HepG2 (cell line): ENCODE results near the gene DHRS4L2. TPM values are rescaled to one million over a fixed set of nuclear protein-coding genes. Genes with fewer than 3 reads are reported as not detected.

ENCODE experiments used
- DNMT1 ChIP-seq: sonication (generic); formaldehyde crosslinking; IDR thresholded peaks from 2 replicates; pipeline ENCODE4 v1.5.1; 2020; ENCODE audit warnings: mild to moderate bottlenecking, missing genetic modification reagents
- MAFF ChIP-seq: IDR thresholded peaks from 2 replicates; pipeline ENCODE4 v1.6.1; 2011; ENCODE audit warnings: low read depth, low read length, improper control_type of control experiment
- MTF2 ChIP-seq: sonication (generic); formaldehyde crosslinking; IDR thresholded peaks from 2 replicates; pipeline ENCODE4 v1.5.0; 2020; ENCODE audit warnings: missing genetic modification reagents, borderline replicate concordance
- MXI1 ChIP-seq: IDR thresholded peaks from 3 replicates; pipeline ENCODE4 v1.6.1; 2012; ENCODE audit warnings: low read depth, low read length, inconsistent platforms, borderline replicate concordance
- PHB2 ChIP-seq: fragments of 450-650 bp; IDR thresholded peaks from 2 replicates; pipeline ENCODE4 v1.6.1; 2018; ENCODE audit not compliant: partially characterized antibody
- RBAK ChIP-seq: sonication (generic); formaldehyde crosslinking; IDR thresholded peaks from 2 replicates; pipeline ENCODE4 v1.5.1; 2020; ENCODE audit warnings: mild to moderate bottlenecking, missing genetic modification reagents
- RFX5 ChIP-seq: IDR thresholded peaks from 2 replicates; pipeline ENCODE4 v1.6.1; 2011; ENCODE audit warnings: low read depth, low read length, improper control_type of control experiment
- SCMH1 ChIP-seq: sonication (generic); formaldehyde crosslinking; IDR thresholded peaks from 2 replicates; pipeline ENCODE4 v1.9.0; 2021; ENCODE audit warnings: missing genetic modification reagents, mild to moderate bottlenecking, borderline replicate concordance
- TARDBP ChIP-seq: sonication (generic); formaldehyde crosslinking; IDR thresholded peaks from 2 replicates; pipeline ENCODE4 v1.8.0; 2022; ENCODE audit warnings: mild to moderate bottlenecking, missing genetic modification reagents
- TOE1 ChIP-seq: sonication (generic); formaldehyde crosslinking; IDR thresholded peaks from 2 replicates; pipeline ENCODE4 v1.4.0; 2020; ENCODE audit warnings: mild to moderate bottlenecking, missing genetic modification reagents
- ZBTB38 ChIP-seq: sonication (generic); formaldehyde crosslinking; IDR thresholded peaks from 2 replicates; pipeline ENCODE4 v1.5.1; 2020; ENCODE audit warnings: mild to moderate bottlenecking, missing genetic modification reagents
- ZFP41 ChIP-seq: sonication (generic); formaldehyde crosslinking; IDR thresholded peaks from 2 replicates; pipeline ENCODE4 v1.4.0; 2020; ENCODE audit warnings: mild to moderate bottlenecking, missing genetic modification reagents, borderline replicate concordance
- ZFX ChIP-seq: sonication (generic); formaldehyde crosslinking; IDR thresholded peaks from 2 replicates; pipeline ENCODE4 v1.4.0; 2020; ENCODE audit warnings: mild to moderate bottlenecking, low read depth, missing genetic modification reagents, moderate library complexity
- ZNF776 ChIP-seq: sonication (generic); formaldehyde crosslinking; IDR thresholded peaks from 2 replicates; pipeline ENCODE4 v1.4.0; 2020; ENCODE audit warnings: mild to moderate bottlenecking, missing genetic modification reagents
- polyA plus RNA-seq, 8 experiments: library from polyadenylated mRNA; depleted of rRNA in 3 of 8; stranded (reverse) in 7 of 8; unstranded in 1 of 8; fragments of >200 nt; fragmentation: Illumina TruSeq in 4 of 8; extraction: Trizol in 4 of 8; gene quantifications; 2 replicates each; pipeline versions ENCODE4 v1.2.1 to v1.2.3, GENCODE V29; 2011 to 2016; ENCODE audit warnings: low read depth in 4 of 8, missing spikeins in 1 of 8, mixed read lengths in 1 of 8; ENCODE audit not compliant: insufficient read depth in 1 of 8
- total RNA-seq, 5 experiments: library from RNA; depleted of rRNA; stranded (reverse); fragments of >200 nt; fragmentation: Illumina TruSeq; extraction: Trizol; gene quantifications; 2 replicates each; pipeline ENCODE4 v1.2.3, GENCODE V29; 2016; ENCODE audit warnings: low read depth in 1 of 5
- TF ChIP-seq, protein P1 (sequence below): IDR thresholded peaks from 2 replicates; pipeline ENCODE4 v1.6.1; 2016; ENCODE audit warnings: low read depth, missing genetic modification reagents, missing compliant biosample characterization
- TF ChIP-seq, protein P2 (sequence below): sonication (generic); formaldehyde crosslinking; IDR thresholded peaks from 2 replicates; pipeline ENCODE4 v1.5.0; 2020; ENCODE audit warnings: mild to moderate bottlenecking, missing genetic modification reagents, moderate library complexity
- TF ChIP-seq, protein P3 (sequence below): sonication (generic); formaldehyde crosslinking; IDR thresholded peaks from 2 replicates; pipeline ENCODE4 v1.8.1; 2023; ENCODE audit warnings: mild to moderate bottlenecking, missing genetic modification reagents, borderline replicate concordance
- TF ChIP-seq, protein P4 (sequence below): IDR thresholded peaks from 2 replicates; pipeline ENCODE4 v1.6.1; 2016; ENCODE audit warnings: missing compliant biosample characterization, missing genetic modification reagents, borderline replicate concordance
- TF ChIP-seq, protein P5 (sequence below): sonication (generic); formaldehyde crosslinking; IDR thresholded peaks from 2 replicates; pipeline ENCODE4 v1.5.0; 2020; ENCODE audit warnings: missing genetic modification reagents

Gene DHRS4L2
- total and polyA plus RNA-seq, 2 of the 13 experiments (the other 11 are each of a cell fraction or from before 2014, with no cell fraction given), result 24.7 to 38.2 TPM

DNA sequence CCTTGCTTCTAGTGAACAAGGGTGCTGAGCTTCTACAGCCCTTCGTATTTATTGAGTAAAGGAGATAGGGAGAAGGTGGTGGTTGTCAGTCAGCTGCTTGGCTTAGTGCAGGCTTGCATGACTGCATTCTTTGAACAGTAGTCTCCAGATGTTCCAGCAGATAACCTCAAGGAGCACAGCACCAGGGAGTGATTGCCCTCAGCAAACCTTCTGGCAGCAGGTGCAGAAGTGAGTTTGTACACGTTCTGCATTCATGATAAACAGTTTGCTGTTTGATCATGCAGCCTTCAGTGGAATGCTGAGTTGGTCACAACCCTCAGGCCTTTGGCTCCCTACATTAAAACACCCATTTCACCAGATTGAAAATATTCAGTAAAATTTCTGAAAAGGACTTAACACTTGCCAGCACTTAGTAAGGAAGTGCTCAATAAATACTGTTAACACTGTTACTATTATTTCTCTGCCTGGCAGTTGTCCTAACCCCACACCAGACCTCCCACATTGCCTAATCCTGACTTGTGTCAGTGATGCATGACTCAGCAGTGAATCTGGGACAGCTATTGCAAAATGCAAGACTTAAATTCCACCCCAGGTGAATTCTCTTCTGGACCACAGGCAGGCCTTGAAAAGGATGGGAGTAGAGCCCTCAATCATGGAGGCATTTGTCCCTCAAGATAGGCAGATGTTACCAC is 44.1 kb downstream of the DHRS4L2 start (continued):
- TF ChIP-seq, protein P1, sequence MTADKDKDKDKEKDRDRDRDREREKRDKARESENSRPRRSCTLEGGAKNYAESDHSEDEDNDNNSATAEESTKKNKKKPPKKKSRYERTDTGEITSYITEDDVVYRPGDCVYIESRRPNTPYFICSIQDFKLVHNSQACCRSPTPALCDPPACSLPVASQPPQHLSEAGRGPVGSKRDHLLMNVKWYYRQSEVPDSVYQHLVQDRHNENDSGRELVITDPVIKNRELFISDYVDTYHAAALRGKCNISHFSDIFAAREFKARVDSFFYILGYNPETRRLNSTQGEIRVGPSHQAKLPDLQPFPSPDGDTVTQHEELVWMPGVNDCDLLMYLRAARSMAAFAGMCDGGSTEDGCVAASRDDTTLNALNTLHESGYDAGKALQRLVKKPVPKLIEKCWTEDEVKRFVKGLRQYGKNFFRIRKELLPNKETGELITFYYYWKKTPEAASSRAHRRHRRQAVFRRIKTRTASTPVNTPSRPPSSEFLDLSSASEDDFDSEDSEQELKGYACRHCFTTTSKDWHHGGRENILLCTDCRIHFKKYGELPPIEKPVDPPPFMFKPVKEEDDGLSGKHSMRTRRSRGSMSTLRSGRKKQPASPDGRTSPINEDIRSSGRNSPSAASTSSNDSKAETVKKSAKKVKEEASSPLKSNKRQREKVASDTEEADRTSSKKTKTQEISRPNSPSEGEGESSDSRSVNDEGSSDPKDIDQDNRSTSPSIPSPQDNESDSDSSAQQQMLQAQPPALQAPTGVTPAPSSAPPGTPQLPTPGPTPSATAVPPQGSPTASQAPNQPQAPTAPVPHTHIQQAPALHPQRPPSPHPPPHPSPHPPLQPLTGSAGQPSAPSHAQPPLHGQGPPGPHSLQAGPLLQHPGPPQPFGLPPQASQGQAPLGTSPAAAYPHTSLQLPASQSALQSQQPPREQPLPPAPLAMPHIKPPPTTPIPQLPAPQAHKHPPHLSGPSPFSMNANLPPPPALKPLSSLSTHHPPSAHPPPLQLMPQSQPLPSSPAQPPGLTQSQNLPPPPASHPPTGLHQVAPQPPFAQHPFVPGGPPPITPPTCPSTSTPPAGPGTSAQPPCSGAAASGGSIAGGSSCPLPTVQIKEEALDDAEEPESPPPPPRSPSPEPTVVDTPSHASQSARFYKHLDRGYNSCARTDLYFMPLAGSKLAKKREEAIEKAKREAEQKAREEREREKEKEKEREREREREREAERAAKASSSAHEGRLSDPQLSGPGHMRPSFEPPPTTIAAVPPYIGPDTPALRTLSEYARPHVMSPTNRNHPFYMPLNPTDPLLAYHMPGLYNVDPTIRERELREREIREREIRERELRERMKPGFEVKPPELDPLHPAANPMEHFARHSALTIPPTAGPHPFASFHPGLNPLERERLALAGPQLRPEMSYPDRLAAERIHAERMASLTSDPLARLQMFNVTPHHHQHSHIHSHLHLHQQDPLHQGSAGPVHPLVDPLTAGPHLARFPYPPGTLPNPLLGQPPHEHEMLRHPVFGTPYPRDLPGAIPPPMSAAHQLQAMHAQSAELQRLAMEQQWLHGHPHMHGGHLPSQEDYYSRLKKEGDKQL, result no peak
- TF ChIP-seq RFX5 (no peak), MTF2 (CRISPR knock-in tag) (no peak), ZFX (no peak), DNMT1 (CRISPR knock-in tag) (no peak), SCMH1 (CRISPR knock-in tag) (no peak), ZFP41 (CRISPR knock-in tag) (no peak), ZNF776 (CRISPR knock-in tag) (no peak), PHB2 (no peak), MXI1 (no peak), ZBTB38 (CRISPR knock-in tag) (no peak), RBAK (CRISPR knock-in tag) (no peak), MAFF (peak; percentile 91), TOE1 (CRISPR knock-in tag) (no peak), TARDBP (CRISPR knock-in tag) (peak; percentile 60; the same call in 1 of the 2 replicates)
- TF ChIP-seq, protein P2, sequence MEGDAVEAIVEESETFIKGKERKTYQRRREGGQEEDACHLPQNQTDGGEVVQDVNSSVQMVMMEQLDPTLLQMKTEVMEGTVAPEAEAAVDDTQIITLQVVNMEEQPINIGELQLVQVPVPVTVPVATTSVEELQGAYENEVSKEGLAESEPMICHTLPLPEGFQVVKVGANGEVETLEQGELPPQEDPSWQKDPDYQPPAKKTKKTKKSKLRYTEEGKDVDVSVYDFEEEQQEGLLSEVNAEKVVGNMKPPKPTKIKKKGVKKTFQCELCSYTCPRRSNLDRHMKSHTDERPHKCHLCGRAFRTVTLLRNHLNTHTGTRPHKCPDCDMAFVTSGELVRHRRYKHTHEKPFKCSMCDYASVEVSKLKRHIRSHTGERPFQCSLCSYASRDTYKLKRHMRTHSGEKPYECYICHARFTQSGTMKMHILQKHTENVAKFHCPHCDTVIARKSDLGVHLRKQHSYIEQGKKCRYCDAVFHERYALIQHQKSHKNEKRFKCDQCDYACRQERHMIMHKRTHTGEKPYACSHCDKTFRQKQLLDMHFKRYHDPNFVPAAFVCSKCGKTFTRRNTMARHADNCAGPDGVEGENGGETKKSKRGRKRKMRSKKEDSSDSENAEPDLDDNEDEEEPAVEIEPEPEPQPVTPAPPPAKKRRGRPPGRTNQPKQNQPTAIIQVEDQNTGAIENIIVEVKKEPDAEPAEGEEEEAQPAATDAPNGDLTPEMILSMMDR, result 0 out of 2 replicates have a peak, but pooled peaks have one; percentile 2
- TF ChIP-seq, protein P3, sequence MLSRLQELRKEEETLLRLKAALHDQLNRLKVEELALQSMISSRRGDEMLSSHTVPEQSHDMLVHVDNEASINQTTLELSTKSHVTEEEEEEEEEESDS, result no peak
- TF ChIP-seq, protein P4, sequence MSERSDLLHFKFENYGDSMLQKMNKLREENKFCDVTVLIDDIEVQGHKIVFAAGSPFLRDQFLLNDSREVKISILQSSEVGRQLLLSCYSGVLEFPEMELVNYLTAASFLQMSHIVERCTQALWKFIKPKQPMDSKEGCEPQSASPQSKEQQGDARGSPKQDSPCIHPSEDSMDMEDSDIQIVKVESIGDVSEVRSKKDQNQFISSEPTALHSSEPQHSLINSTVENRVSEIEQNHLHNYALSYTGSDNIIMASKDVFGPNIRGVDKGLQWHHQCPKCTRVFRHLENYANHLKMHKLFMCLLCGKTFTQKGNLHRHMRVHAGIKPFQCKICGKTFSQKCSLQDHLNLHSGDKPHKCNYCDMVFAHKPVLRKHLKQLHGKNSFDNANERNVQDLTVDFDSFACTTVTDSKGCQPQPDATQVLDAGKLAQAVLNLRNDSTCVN, result no peak
- TF ChIP-seq, protein P5, sequence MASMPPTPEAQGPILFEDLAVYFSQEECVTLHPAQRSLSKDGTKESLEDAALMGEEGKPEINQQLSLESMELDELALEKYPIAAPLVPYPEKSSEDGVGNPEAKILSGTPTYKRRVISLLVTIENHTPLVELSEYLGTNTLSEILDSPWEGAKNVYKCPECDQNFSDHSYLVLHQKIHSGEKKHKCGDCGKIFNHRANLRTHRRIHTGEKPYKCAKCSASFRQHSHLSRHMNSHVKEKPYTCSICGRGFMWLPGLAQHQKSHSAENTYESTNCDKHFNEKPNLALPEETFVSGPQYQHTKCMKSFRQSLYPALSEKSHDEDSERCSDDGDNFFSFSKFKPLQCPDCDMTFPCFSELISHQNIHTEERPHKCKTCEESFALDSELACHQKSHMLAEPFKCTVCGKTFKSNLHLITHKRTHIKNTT (CRISPR knock-in tag), result no peak
